GM21723 (cell line): ENCODE results near the gene ASMTL.
"Not testable (repeated sequence)": the region's sequence is repeated elsewhere in the genome, so short reads cannot be mapped to it uniquely, and the experiment has no call there.

ENCODE experiments used
- ATAC-seq: cut with Tn5 transposase; IDR thresholded peaks from one replicate; pipeline ENCODE4 v1.9.1; 2021; ENCODE audit warnings: mild to moderate bottlenecking, moderate library complexity; ENCODE audit not compliant: unreplicated experiment

ASMTL gene

GRCh38 chrX:1482530-1482928 is 29.8 kb upstream of the ASMTL start:
- ATAC-seq, result not testable (repeated sequence)

GRCh38 chrX:1481636-1482529 is 29.2 kb upstream of the ASMTL start:
- ATAC-seq, result peak; percentile 48

- no peak for ATAC-seq
These were observed 27.5 kb upstream of the ASMTL start for GRCh38 chrX:1480082-1480785.

GRCh38 chrX:1477801-1478458 is 25.2 kb upstream of the ASMTL start:
- no peak for ATAC-seq

- ATAC-seq, result no peak
These were observed 24.5 kb upstream of the ASMTL start for GRCh38 chrX:1477229-1477628.

GRCh38 chrX:1476682-1477081 is 24.0 kb upstream of the ASMTL start:
- ATAC-seq, result no peak

GRCh38 chrX:1475881-1476280 is 23.2 kb upstream of the ASMTL start:
- ATAC-seq, result no peak

- ATAC-seq, result no peak
These were observed 22.8 kb upstream of the ASMTL start for GRCh38 chrX:1475481-1475880.

- not testable (repeated sequence) for ATAC-seq
These were observed 21.9 kb upstream of the ASMTL start for GRCh38 chrX:1474593-1474992.

- no peak for ATAC-seq
These were observed 20.3 kb upstream of the ASMTL start for GRCh38 chrX:1472975-1473374.

GRCh38 chrX:1468250-1468772 is 15.6 kb upstream of the ASMTL start:
- ATAC-seq, result no peak

- ATAC-seq, result peak; percentile 48
These were observed 14.4 kb upstream of the ASMTL start for GRCh38 chrX:1466971-1467561.

GRCh38 chrX:1466232-1466661 is 13.5 kb upstream of the ASMTL start:
- ATAC-seq, result no peak

GRCh38 chrX:1465286-1466231 is 12.8 kb upstream of the ASMTL start:
- ATAC-seq, result no peak

- ATAC-seq, result no peak
These were observed 12.2 kb upstream of the ASMTL start for GRCh38 chrX:1464971-1465285.

GRCh38 chrX:1464041-1464970 is 11.6 kb upstream of the ASMTL start:
- no peak for ATAC-seq

GRCh38 chrX:1463581-1463980 is 10.9 kb upstream of the ASMTL start:
- ATAC-seq, result no peak

GRCh38 chrX:1462596-1463251 is 10.0 kb upstream of the ASMTL start:
- no peak for ATAC-seq
